Activated CD4-positive, alpha-beta T cell treated with anti-CD3 and anti-CD28 coated beads, Interleukin-10, Interleukin-2, amounts not matched to agents 100 ng/mL and 50 ng/mL, durations not matched to agents 16 hours and 8 hours (primary cell): Measurements from ENCODE around the gene RPUSD1.
"Not testable (repeated sequence)": the region's sequence is repeated elsewhere in the genome, so short reads cannot be mapped to it uniquely, and the experiment has no call there.

ENCODE experiments used
- DNase-seq: peaks from one replicate; pipeline ENCODE4 v3.0.0-alpha.2; 2020

The RPUSD1 gene, protein sequence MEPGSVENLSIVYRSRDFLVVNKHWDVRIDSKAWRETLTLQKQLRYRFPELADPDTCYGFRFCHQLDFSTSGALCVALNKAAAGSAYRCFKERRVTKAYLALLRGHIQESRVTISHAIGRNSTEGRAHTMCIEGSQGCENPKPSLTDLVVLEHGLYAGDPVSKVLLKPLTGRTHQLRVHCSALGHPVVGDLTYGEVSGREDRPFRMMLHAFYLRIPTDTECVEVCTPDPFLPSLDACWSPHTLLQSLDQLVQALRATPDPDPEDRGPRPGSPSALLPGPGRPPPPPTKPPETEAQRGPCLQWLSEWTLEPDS

DNA sequence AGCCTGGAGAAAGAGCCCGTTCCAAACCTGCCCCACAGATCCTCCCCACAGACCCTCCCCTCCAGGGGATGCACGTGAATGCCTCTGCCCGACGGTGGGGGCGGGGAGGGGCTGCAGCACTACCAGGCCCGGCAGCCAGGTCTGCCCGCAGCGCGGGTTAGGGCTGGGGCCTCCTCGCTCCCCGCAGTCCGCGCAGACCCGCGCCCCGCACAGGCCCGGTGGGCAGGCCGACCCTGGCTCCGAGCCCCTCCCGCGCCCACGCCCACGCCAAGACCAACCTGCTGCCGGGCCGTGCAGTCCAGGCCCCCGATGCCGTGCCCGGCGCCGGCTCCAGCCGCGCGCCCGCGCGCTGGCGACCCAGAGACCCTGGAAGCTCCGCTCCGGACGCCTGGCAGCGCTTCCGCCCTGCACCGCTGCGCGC is at the start of gene RPUSD1:
Gene RPUSD1, minus strand, starts transcription at position 404 of the 421 bp plus-strand sequence. CDS start 644 bp downstream, outside the sequence.
- no peak for DNase-seq

- not testable (repeated sequence) for DNase-seq
Measured at GRCh38 chr16:836822-837221, 48.6 kb upstream of the RPUSD1 start.

DNA sequence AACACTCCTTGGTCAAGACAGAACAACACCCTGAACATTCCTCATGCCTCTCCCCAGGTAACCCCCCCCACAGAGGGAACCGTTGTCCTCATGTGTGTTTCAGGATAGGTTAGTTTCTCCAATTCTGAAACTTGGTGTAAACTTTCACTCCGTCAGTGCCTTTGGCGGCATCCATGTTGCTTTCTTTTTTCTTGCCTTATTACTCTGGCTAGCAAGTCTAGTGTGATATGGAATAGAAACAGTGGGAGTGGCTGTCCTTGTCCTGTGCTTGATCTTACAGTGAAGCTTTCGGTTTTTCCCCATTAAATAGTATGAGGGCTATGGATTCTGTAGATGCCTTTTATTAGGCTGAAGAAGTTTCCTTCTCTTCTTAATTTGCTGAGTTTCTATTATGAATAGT is 48.0 kb upstream of the RPUSD1 start:
- no peak for DNase-seq

GRCh38 chr16:835373-835772 is 47.2 kb upstream of the RPUSD1 start:
- DNase-seq: no peak

DNA sequence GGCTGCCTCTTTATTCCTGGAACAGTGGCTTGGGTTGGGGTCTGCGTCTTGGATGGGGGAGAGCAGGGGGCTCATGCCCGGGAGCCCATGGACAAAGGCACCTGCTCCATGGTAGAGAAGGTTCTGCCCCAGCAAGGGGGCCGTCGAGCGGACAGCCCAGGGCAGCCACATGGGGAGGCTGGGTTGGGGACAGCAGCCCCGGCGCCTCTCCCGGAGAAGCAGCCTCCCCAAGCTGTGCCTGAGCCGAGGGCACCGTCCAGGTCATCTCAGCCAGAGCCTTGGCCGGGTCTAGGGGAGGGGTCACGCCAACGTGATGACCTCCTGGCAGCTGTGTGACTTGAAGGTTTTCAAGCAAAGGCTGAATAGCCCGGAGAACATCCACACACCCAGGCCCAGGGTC is 45.2 kb upstream of the RPUSD1 start:
- DNase-seq: no peak

DNA sequence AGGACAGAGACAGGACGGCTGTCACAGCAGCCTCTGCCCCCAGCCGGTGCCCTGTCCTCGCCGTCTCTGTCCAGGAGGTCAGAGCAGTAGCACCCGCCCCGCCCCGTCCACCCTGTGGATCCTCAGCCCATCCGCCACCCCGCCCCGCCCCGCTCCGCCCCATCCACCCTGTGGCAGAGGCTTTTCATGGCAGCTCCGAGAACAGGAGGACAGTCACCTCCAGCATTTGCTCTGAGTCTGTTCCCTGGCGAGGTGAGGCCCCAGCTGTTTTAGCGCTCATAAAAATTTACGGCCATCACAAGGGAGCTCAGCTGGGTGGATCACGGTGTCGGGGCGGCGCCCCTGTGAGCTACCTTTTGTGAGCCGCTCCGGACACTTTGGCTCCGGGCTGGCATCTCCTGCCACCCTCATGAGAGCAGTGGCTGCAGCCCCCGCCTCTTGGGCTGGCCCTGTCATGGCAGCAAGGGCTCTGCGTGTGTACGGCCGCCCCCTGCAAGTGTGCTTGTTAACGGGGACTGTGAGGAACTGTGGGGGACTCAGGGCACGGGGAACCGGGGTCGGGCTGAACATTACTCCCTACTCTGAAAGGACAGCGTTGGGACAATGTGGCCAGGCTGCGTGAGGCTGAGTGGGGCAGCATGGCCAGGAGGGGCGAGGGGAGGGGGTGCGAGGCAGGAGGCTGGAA is 44.6 kb upstream of the RPUSD1 start:
- DNase-seq: no peak

DNA sequence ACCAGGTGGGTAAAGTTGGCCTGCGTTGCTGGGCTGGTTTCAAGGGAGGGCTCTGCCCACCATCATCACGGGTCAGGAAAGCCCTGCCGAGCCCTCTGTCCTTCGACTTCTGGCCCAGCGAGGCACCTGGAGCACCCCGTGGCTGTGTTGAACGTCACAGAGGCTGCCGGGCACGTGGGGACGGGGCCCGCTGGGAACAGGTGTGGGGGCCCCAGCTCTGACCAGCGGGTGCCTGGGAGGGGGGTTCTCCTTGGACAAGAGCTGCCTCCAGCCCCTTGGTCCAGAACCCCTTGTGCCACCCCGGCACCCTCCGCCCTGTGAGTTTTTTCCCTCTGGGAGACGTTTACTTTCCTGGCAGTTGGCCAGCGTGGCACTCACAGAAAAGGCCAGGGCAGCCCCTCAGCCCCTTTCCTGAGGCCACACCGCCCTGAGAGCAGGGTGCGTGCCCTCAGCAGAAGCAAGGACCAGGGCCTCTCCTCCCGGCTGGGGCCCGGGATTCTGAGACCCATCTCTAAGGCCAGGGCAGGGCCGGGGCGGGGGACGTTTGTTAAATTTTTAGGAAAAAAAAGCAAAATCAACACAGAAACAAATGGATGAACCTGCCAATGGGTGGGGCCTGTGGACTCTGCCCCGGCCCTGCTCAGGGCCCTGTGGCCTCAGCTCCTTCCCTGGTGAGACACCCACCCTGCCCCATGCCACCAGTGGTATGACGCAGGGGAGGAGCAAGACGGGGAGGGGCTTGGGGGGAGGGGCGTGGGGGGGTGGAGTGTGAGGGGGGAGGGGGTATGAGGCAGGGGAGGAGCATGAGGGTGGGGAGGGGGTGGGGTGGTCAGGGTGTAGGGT is 43.6 kb upstream of the RPUSD1 start:
- no peak for DNase-seq

DNA sequence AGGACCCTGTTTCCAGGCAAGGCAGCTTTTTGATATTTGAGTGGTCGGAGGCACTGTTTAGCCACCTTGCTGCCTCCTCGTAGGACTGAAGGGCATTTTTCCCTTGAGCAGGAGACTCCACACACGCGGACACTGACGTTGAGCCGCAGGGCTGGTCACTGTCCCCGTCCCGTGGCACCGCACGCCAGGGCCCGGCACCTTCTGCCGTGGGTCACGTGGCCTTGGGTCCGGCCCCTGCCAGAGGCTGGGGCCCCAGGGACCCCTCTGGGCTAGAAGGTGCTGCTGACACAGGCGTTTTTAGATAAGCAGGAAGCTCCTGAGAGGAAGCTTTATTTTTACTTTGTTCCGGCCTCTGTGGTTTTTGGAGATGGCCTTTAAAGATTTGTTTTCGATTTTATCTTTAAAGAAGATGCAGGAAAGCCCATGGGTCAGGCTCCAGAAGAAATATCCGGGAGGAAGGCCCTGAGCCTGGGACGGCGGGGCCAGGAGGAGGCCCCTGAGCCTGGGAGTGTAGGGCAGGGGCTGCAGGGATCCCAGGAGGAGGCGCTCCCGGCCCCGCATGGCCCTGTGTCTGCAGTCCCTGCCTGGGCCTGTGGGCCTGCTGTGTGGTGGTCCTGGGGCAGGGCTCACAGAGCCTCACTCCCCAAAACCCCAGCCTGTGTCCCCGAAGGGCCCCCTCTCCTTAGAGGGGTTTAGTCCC is 42.8 kb upstream of the RPUSD1 start:
- DNase-seq: no peak

DNA sequence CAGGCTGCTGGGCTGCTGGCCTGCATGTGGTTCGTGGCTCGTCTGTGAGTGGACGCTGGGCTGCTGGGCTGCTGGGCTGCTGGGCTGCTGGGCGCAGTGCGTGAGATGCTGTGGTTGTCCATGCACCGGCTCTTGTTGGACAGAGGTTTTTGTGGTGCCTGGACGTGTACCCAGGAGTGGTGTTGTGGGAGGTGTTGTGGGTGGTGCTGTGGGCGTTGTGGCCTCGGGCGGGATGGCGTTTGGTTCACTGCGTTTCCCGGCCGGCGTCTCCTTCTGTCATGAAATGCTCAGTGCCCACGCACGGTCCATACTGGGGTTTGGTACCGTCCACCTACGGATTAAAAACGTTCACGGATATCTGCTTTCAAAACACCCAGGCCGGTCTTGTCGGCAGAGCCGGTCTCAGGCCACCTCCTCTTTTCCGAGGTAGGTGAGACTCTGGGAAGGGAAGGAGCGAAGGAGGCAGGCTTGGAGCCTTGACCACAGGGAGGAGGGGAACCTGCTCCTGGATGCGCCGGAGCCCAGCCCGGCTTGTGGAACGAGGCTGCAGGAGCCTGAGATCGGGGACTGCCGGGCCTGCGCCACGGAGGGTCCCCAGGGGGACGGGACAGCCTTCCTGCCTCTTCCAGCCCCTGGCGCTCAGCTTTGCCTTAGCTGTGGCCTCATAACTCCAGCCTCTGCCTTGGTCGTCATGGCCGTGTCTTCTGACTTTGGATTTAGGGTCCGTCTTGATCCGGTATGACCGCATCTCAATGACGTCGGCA is 42.1 kb upstream of the RPUSD1 start:
- DNase-seq: no peak

DNA sequence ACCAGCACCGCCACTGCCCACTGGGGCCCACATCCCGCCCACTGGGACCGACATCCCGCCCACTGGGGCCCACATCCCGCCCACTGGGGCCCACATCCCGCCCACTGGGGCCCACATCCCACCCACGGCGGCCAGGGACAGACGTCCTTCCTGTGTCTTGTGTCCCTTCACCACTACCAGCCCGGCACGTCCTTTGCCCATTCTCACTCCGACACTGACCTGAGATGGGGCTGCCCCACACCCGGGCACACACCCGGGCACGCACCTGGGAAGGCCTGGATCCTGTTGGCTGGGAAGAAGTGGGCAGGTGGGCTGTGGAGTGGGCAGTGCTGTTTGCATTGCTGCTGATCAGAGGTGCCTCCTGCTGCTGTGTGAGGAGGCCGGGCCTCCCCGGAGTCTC is 40.7 kb upstream of the RPUSD1 start:
- no peak for DNase-seq

DNA sequence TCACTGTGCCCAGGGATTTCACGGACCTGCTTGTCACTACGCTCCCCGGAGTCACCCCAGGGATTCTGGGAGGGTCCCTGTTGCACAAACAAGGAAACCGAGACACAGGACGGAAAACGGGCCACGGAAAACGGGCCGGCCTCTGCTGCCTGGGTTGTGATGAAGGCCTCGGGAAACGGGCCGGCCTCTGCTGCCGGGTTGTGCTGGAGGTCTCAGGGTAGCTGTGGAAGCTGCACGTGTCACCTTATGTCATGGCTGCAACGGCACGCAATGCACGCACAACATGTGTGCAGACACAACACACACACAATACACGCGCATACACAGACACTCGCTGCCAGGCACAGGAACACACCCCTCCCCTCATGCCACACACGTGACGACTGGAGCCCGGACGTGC is 39.3 kb upstream of the RPUSD1 start:
- no peak for DNase-seq

GRCh38 chr16:825341-826061 is 37.3 kb upstream of the RPUSD1 start:
- no peak for DNase-seq

- no peak for DNase-seq
Measured at GRCh38 chr16:824601-825000, 36.4 kb upstream of the RPUSD1 start.

DNA sequence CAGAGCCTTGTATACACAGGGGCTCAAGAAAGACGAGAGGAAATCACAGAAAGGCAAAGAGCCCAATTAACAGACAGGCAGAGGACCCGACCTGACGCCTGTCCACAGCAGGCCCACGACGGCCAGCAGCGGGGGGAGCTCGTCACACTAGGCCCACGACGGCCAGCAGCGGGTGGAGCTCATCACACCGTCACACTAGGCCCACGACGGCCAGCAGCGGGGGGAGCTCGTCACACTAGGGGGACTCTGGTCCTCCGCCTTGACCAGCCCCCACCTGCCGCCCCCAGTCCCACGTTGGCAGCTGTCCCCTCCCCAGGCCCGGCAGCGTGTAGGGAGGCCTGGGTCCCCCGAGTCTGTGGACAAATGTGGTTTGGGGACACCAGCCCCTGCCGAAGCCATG is 36.0 kb upstream of the RPUSD1 start:
- DNase-seq: no peak

DNA sequence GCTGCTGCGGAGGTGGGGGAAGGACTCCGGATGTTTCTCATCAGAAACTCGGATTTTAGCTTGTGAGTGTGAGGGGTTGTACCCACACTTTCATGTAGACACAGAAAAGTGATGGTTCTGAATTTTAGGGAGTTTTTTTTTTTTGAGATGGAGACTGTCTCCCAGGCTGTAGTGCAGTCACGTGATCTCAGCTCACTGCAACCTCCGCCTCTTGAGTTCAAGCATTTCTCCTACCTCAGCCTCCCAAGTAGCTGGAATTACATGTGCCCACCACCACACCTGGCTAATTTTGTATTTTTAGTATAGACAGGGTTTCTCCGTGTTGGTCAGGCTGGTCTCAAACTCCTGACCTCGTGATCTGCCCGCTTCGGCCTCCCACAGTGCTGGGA is 34.7 kb upstream of the RPUSD1 start:
- no peak for DNase-seq

GRCh38 chr16:822174-822908 is 34.2 kb upstream of the RPUSD1 start:
- DNase-seq: no peak

DNA sequence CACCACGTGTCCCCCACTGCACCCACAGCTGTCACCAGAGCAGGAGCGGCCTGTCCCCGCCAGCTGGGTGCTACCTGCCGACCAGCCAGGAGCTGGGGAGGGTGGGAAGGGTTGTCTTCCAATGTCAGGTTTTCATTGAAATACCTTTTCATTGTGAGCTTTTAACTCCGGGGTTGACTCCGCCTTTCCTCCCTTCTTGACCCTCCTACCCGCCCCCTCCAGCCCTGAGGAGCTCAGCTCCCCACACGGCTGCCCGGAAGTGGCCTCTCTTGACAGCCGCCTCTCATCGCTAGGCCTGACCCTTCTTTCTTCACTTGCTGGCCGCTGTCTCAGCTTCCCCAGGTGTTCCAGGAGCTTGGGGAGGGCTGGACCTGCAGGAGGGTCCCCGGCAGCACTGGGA is 33.6 kb upstream of the RPUSD1 start:
- no peak for DNase-seq

- DNase-seq: no peak
Measured at GRCh38 chr16:820748-821147, 32.6 kb upstream of the RPUSD1 start.

GRCh38 chr16:820044-820408 is 31.8 kb upstream of the RPUSD1 start:
- DNase-seq: not testable (repeated sequence)

DNA sequence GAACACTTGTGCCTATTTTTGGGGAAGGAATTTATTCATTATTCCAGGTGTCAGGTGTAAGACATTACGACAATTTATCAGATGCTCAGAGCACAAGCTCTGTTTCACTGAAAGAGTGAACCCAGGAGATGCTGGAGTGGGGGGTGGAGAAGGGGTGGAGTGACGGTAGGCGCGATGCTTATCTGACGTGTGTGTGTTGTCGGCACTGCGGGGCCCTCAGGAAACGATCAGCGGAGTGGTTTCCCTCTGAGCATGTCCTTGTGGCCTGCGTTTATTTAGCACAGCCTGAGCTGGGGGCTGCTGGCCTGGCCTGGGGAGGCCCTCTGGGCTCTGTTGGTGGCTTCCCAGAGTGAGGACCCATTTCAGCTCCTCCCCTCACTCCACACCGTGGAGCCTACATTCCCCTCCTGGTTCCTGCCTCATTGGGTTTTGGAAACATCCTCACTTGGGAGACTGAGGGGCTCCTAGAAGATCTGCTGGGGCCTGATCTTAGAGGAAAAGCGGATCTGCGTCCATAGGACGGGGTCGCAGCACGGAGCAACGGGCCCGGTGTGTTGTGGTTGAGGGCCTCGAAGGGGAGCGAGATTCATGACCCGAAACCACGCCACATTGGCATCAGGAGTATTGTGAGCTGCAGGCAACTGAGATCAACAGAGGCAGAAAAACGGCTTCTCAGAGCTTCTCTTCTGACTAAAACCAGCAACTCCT is 31.3 kb upstream of the RPUSD1 start:
- no peak for DNase-seq
